Endothelial cell of umbilical vein (primary cell): Measurements from ENCODE around the gene FARP2. TPM values are rescaled to one million over a fixed set of nuclear protein-coding genes. Genes with fewer than 3 reads are reported as not detected.
A peak's percentile ranks its signal among the peaks of the same experiment; 100 is the strongest.

Source experiments
- BruUV-seq: library from RNA; stranded (reverse); fragments of 400-500 nt; replicated peaks from 2 replicates; lab custom pipeline; 2021; lab: Mats Ljungman, UMichigan
- CTCF ChIA-PET: fragments of 300-600, 350-600 bp; sonication (Branson Sonifier 250); formaldehyde crosslinking; loops from one replicate; lab custom pipeline; 2021; ENCODE audit warnings: antibody characterized with exemption, inconsistent platforms; lab: Charles Lee
- POLR2A ChIA-PET: fragments of 300-600, 350-600 bp; sonication (Branson Sonifier 250); formaldehyde crosslinking; loops from one replicate; lab custom pipeline; 2021; ENCODE audit warnings: antibody characterized with exemption, inconsistent platforms; lab: Charles Lee
- DNase-seq: peaks from one replicate; pipeline ENCODE4 v3.0.0-alpha.2; 2011; ENCODE audit warnings: low read depth, low spot score
- FAIRE-seq: peaks from 2 replicates; lab custom pipeline; 2011; peaks lifted over from hg19 to GRCh38; lab: Jason Lieb, UNC
- H2AFZ ChIP-seq: 2 replicates; pipeline ENCODE4 v1.6.0; 2012; ENCODE audit warnings: low read depth, low read length, control low read depth, inconsistent platforms
- H3K27ac ChIP-seq: 2 replicates; pipeline ENCODE4 v1.5.1; 2011; ENCODE audit warnings: low read depth, mild to moderate bottlenecking, control low read depth, low read length, moderate library complexity; ENCODE audit not compliant: insufficient read depth
- H3K27me3 ChIP-seq, 2 experiments: 2 replicates each; pipeline versions ENCODE4 v1.6.0 to v1.6.1; 2011; ENCODE audit warnings: low read length in 2 of 2, mixed read lengths in 1 of 2; ENCODE audit not compliant: control insufficient read depth in 2 of 2, insufficient read depth in 2 of 2
- H3K36me3 ChIP-seq, 2 experiments: 2 replicates in 1 of 2; 3 replicates in 1 of 2; pipeline ENCODE4 v1.5.1; 2011; ENCODE audit warnings: low read length in 2 of 2, mild to moderate bottlenecking in 1 of 2, moderate library complexity in 1 of 2; ENCODE audit not compliant: control insufficient read depth in 2 of 2, insufficient read depth in 2 of 2; ENCODE audit errors: extremely low read depth in 1 of 2
- H3K4me1 ChIP-seq: 3 replicates; pipeline ENCODE4 v1.5.1; 2011; ENCODE audit warnings: mild to moderate bottlenecking, low read length; ENCODE audit not compliant: control insufficient read depth, insufficient read depth; ENCODE audit errors: extremely low read depth
- H3K4me2 ChIP-seq: 2 replicates; pipeline ENCODE4 v1.6.1; 2011; ENCODE audit warnings: low read length, control low read depth, mixed read lengths; ENCODE audit not compliant: insufficient read depth
- H3K4me3 ChIP-seq, 3 experiments: fragments of 200-600 bp in 1 of 3; sonication (generic), shearing (Covaris generic) in 1 of 3; replicated peaks in 1 of 3; 2 replicates each; pipeline ENCODE4 v1.5.1; 2011 to 2016; ENCODE audit warnings: control low read depth in 3 of 3, low read length in 3 of 3, mild to moderate bottlenecking in 2 of 3, inconsistent platforms in 1 of 3, low read depth in 1 of 3, moderate library complexity in 1 of 3; ENCODE audit not compliant: insufficient read depth in 1 of 3
- H3K79me2 ChIP-seq: 2 replicates; pipeline ENCODE4 v1.6.0; 2012; ENCODE audit warnings: low read length, inconsistent platforms; ENCODE audit not compliant: control insufficient read depth, insufficient read depth
- H3K9ac ChIP-seq: replicated peaks from 2 replicates; pipeline ENCODE3; 2011; ENCODE audit warnings: low read length, control low read depth; ENCODE audit not compliant: insufficient read depth; ENCODE audit errors: extremely low read depth
- H3K9me1 ChIP-seq: replicated peaks from 3 replicates; pipeline ENCODE4 v1.6.0; 2011; ENCODE audit warnings: mild to moderate bottlenecking, low read length; ENCODE audit not compliant: control insufficient read depth, insufficient read depth; ENCODE audit errors: extremely low read depth
- H3K9me3 ChIP-seq: replicated peaks from 2 replicates; pipeline ENCODE4 v1.5.1; 2012; ENCODE audit warnings: low read length, inconsistent platforms; ENCODE audit not compliant: control insufficient read depth, insufficient read depth
- H4K20me1 ChIP-seq: replicated peaks from 2 replicates; pipeline ENCODE3; 2011; ENCODE audit warnings: mild to moderate bottlenecking, low read length; ENCODE audit not compliant: control insufficient read depth, insufficient read depth; ENCODE audit errors: extremely low read depth
- CTCF ChIP-seq, 2 donors: IDR thresholded peaks; 1 replicate in 1 of 2; 2 replicates in 1 of 2; pipeline ENCODE4 v1.5.1; 2011; ENCODE audit warnings: low read length in 2 of 2, mild to moderate bottlenecking in 2 of 2, moderate library complexity in 2 of 2, control low read depth in 1 of 2, inconsistent platforms in 1 of 2, low read depth in 1 of 2; ENCODE audit not compliant: insufficient read depth in 1 of 2; ENCODE audit errors: extremely low read depth in 1 of 2
- EZH2 ChIP-seq: IDR thresholded peaks from 2 replicates; pipeline ENCODE4 v1.6.1; 2012; ENCODE audit warnings: borderline replicate concordance, low read depth, mild to moderate bottlenecking, moderate library complexity, low read length, inconsistent platforms; ENCODE audit not compliant: severe bottlenecking
- FOS ChIP-seq: IDR thresholded peaks from 2 replicates; pipeline ENCODE4 v1.6.1; 2011; ENCODE audit warnings: mild to moderate bottlenecking, low read length, moderate library complexity, borderline replicate concordance; ENCODE audit not compliant: insufficient read depth
- GATA2 ChIP-seq: IDR thresholded peaks from 2 replicates; pipeline ENCODE4 v1.7.0; 2011; ENCODE audit warnings: low read depth, mild to moderate bottlenecking, moderate library complexity, mixed read lengths, low read length; ENCODE audit not compliant: insufficient read length, insufficient read depth
- JUN ChIP-seq: IDR thresholded peaks from 2 replicates; pipeline ENCODE4 v1.6.1; 2011; ENCODE audit warnings: borderline replicate concordance, low read depth; ENCODE audit not compliant: insufficient read length, insufficient read depth
- MAX ChIP-seq: IDR thresholded peaks from 2 replicates; pipeline ENCODE4 v1.6.1; 2011; ENCODE audit not compliant: insufficient read depth, insufficient read length
- MYC ChIP-seq: IDR thresholded peaks from one replicate; pipeline ENCODE4 v1.6.1; 2011; ENCODE audit warnings: mild to moderate bottlenecking, low read depth, low read length
- POLR2A ChIP-seq: IDR thresholded peaks from 2 replicates; pipeline ENCODE4 v1.6.1; 2012; ENCODE audit warnings: low read depth, mild to moderate bottlenecking, control low read depth, low read length
- POLR2AphosphoS5 ChIP-seq: IDR thresholded peaks from 2 replicates; pipeline ENCODE4 v1.6.1; 2012; ENCODE audit warnings: low read depth, mild to moderate bottlenecking, control low read depth, low read length, moderate library complexity; ENCODE audit not compliant: insufficient read depth
- dilution Hi-C: fragments of 300-500 bp; cut with MboI; formaldehyde crosslinking; loops from one replicate; pipeline ENCODE4 v1.15.0; 2019; ENCODE audit warnings: low sequenced_read_pairs; ENCODE audit not compliant: extremely low pct_ligation_motif_present
- intact Hi-C: fragments of 100-400 bp; cut with micrococcal nuclease; formaldehyde crosslinking; loops from one replicate; pipeline ENCODE4 v1.10.0; 2022
- polyA plus RNA-seq, 4 experiments: library from polyadenylated mRNA; depleted of rRNA in 3 of 4; stranded (reverse) in 3 of 4; unstranded in 1 of 4; fragments of >200 nt; gene quantifications; 2 replicates each; pipeline versions ENCODE4 v1.2.1 to v1.2.3, GENCODE V29; 2011 to 2012; ENCODE audit warnings: missing spikeins in 1 of 4
- total RNA-seq: library from RNA; stranded (reverse); gene quantifications from 2 replicates; pipeline ENCODE4 v1.2.3, GENCODE V29; 2021

FARP2 gene
- total and polyA plus RNA-seq, 2 donors (not counting 3 experiments of a cell fraction or from before 2014, with no cell fraction given), result 15.3 to 45.3 TPM

GRCh38 chr2:241496003-241496707 is 140.1 kb downstream of the FARP2 start:
- intact Hi-C loops, result no loop called here
- no TSS peak for BruUV-seq
- H3K27ac ChIP-seq, result no peak overlapping the region
- peaks cover 6% of the 10 kb centered on the region for H3K79me2 ChIP-seq
- H3K9me1 ChIP-seq, result no peaks in the 10 kb centered on the region
- H2AFZ ChIP-seq, result no peak overlapping the region
- H4K20me1 ChIP-seq, result no peaks in the 10 kb centered on the region
- dilution Hi-C loops, result no loop called here
- H3K27me3 ChIP-seq, result no peaks in the 10 kb centered on the region
- no peak for DNase-seq
- no peak for FAIRE-seq
- no peaks in the 10 kb centered on the region for H3K4me1 ChIP-seq
- no peak overlapping the region for H3K4me3 ChIP-seq
- no peak overlapping the region for H3K4me2 ChIP-seq
- peak; percentile 33 for TF ChIP-seq POLR2AphosphoS5
- no peak for TF ChIP-seq JUN
- H3K36me3 ChIP-seq, result peaks cover 5 to 64% of the 10 kb centered on the region in 2 experiments
- POLR2A ChIA-PET, result interaction anchor here (0.6 kb wide), 1 partner anchor 70 kb away, joined by 3 read pairs; no protein-coding TSS in a partner anchor
- H3K9me3 ChIP-seq, result no peaks in the 10 kb centered on the region
- CTCF ChIA-PET, result interaction anchor here (0.6 to 1.1 kb wide), 2 partner anchors 8 to 102 kb away, joined by 3 read pairs; no protein-coding TSS in a partner anchor
- H3K9ac ChIP-seq, result no peak overlapping the region

GRCh38 chr2:241496904-241497877 is 141.1 kb downstream of the FARP2 start:
- H3K9ac ChIP-seq, result no peak overlapping the region
- H2AFZ ChIP-seq, result no peak overlapping the region
- H3K27me3 ChIP-seq, result no peaks in the 10 kb centered on the region
- ChIA-PET CTCF (no interaction called here), POLR2A (no interaction called here)
- H3K79me2 ChIP-seq, result peaks cover 14% of the 10 kb centered on the region
- no peaks in the 10 kb centered on the region for H4K20me1 ChIP-seq
- H3K9me3 ChIP-seq, result no peaks in the 10 kb centered on the region
- H3K4me3 ChIP-seq, result no peak overlapping the region
- no peak overlapping the region for H3K4me2 ChIP-seq
- no peak for FAIRE-seq
- H3K27ac ChIP-seq, result no peak overlapping the region
- no peaks in the 10 kb centered on the region for H3K4me1 ChIP-seq
- dilution Hi-C loops (no loop called here), intact Hi-C loops (no loop called here)
- no TSS peak for BruUV-seq
- no peak for TF ChIP-seq GATA2
- no peak for TF ChIP-seq MAX
- no peak for TF ChIP-seq CTCF (IDR thresholded peaks at IDR 0.05; ENCODE audit: extremely low read depth in 1 of 2, insufficient read depth in 1 of 2, low read depth in 1 of 2, low read length in 2 of 2)
- no peak for TF ChIP-seq JUN
- TF ChIP-seq FOS, result no peak
- no peak for TF ChIP-seq POLR2A
- no peak for TF ChIP-seq EZH2
- TF ChIP-seq MYC, result no peak
- TF ChIP-seq POLR2AphosphoS5, result no peak
- no peak for DNase-seq
- H3K36me3 ChIP-seq, result peaks cover 5 to 69% of the 10 kb centered on the region in 2 experiments
- H3K9me1 ChIP-seq, result no peaks in the 10 kb centered on the region
